Esophagus muscularis mucosa (tissue), 4 donors: ENCODE results near the gene RPS6KB1. TPM values are rescaled to one million over a fixed set of nuclear protein-coding genes. Genes with fewer than 3 reads are reported as not detected.
"Not testable (repeated sequence)": the region's sequence is repeated elsewhere in the genome, so short reads cannot be mapped to it uniquely, and the experiment has no call there.

ENCODE experiments used
- DNase-seq: peaks from one replicate; pipeline ENCODE4 v3.0.0-alpha.2; 2017; ENCODE audit errors: extremely low spot score
- H3K27ac ChIP-seq, 4 donors: fragments of 200-600 bp; sonication (generic); replicated peaks in 1 of 4; 1 replicate in 3 of 4; 2 replicates in 1 of 4; pipeline ENCODE4 v1.5.1; 2016 to 2019; ENCODE audit warnings: mild to moderate bottlenecking in 1 of 4
- H3K27me3 ChIP-seq, 4 donors: fragments of 200-600 bp; sonication (generic); one replicate each; pipeline versions ENCODE4 v1.5.1 to v1.6.0; 2016 to 2019
- H3K36me3 ChIP-seq, 4 donors: fragments of 200-600 bp; sonication (generic); one replicate each; pipeline ENCODE4 v1.5.1; 2016 to 2019
- H3K4me1 ChIP-seq, 4 donors: fragments of 200-600 bp; sonication (generic); one replicate each; pipeline ENCODE4 v1.5.1; 2016 to 2019
- H3K4me3 ChIP-seq, 4 donors: fragments of 200-600 bp; sonication (generic); 1 replicate in 2 of 4; 2 replicates in 2 of 4; pipeline ENCODE4 v1.5.1; 2016 to 2019; ENCODE audit warnings: mild to moderate bottlenecking in 4 of 4, moderate library complexity in 1 of 4
- H3K9me3 ChIP-seq, 4 donors: fragments of 200-600 bp; sonication (generic); 1 replicate in 3 of 4; 2 replicates in 1 of 4; pipeline ENCODE4 v1.5.1; 2016 to 2019
- CTCF ChIP-seq, 3 experiments: fragments of 200-600 bp in 2 of 3; fragments of 450-650 bp in 1 of 3; sonication (generic) in 2 of 3; IDR thresholded peaks; one replicate each; pipeline ENCODE4 v1.5.1; 2017 to 2019; ENCODE audit warnings: antibody characterized with exemption in 3 of 3, mild to moderate bottlenecking in 2 of 3, moderate library complexity in 1 of 3
- EP300 ChIP-seq: sonication (generic); formaldehyde crosslinking; IDR thresholded peaks from one replicate; pipeline ENCODE4 v1.6.1; 2017; ENCODE audit warnings: antibody characterized with exemption
- POLR2A ChIP-seq: fragments of 450-650 bp; IDR thresholded peaks from one replicate; pipeline ENCODE4 v1.6.1; 2017; ENCODE audit warnings: antibody characterized with exemption, moderate library complexity, mild to moderate bottlenecking, low read depth
- POLR2AphosphoS5 ChIP-seq, 2 donors: sonication (generic); formaldehyde crosslinking; IDR thresholded peaks; one replicate each; pipeline ENCODE4 v1.6.1; 2017; ENCODE audit warnings: antibody characterized with exemption in 2 of 2
- WGBS: methylation state at CpG from one replicate; pipeline ENCODE4 v1.1.5; 2018; 5-methylcytosine and 5-hydroxymethylcytosine counted together
- intact Hi-C: fragments of 100-400 bp; cut with DNase I; formaldehyde crosslinking; loops from one replicate; pipeline ENCODE4 v1.15.1; 2023
- total RNA-seq, 4 donors: library from RNA; depleted of rRNA; stranded (reverse); fragments of >200 nt; gene quantifications; one replicate each; pipeline versions ENCODE4 v1.1.0 to v1.2.1, GENCODE V29; 2016

Gene RPS6KB1
- total RNA-seq, 4 donors from 2014 or later = 26.6 to 45.2 (median 33.4) TPM

- TF ChIP-seq CTCF (IDR thresholded peaks at IDR 0.05) (no peak), EP300 (no peak), POLR2A (no peak), POLR2AphosphoS5 (IDR thresholded peaks at IDR 0.05) (no peak)
- Histone ChIP-seq H3K27ac (peak overlapping the region; percentile 46 to 95 (median 90)), H3K27me3 (no peaks in the 10 kb centered on the region), H3K36me3 (no peaks in the 10 kb centered on the region), H3K4me3 (no peak overlapping the region), H3K4me1 (peaks cover 39 to 73% (median 68%) of the 10 kb centered on the region in 4 donors), H3K9me3 (no peaks in the 10 kb centered on the region)
- WGBS = 96% methylated on average over 6 of the region's 6 CpGs
- DNase-seq = no peak
- intact Hi-C loops = loop anchor here (5.0 kb wide), 1 partner anchor 61 kb away; no protein-coding TSS in a partner anchor
These were observed 44.6 kb upstream of the RPS6KB1 start for GRCh38 chr17:59848385-59848668.

GRCh38 chr17:59848778-59849177 is 44.1 kb upstream of the RPS6KB1 start:
- 81% methylated on average over 7 of the region's 7 CpGs for WGBS
- no peak for DNase-seq
- Histone ChIP-seq H3K36me3 (no peaks in the 10 kb centered on the region), H3K27ac (peak overlapping the region in 3 of 4 donors; percentile 46 to 92 (median 87)), H3K4me3 (no peak overlapping the region), H3K27me3 (no peaks in the 10 kb centered on the region), H3K9me3 (no peaks in the 10 kb centered on the region), H3K4me1 (peaks cover 39 to 77% (median 70%) of the 10 kb centered on the region in 4 donors)
- intact Hi-C loops = loop anchor here (5.0 kb wide), 1 partner anchor 61 kb away; no protein-coding TSS in a partner anchor
- TF ChIP-seq CTCF (IDR thresholded peaks at IDR 0.05) (no peak), POLR2A (no peak), EP300 (no peak), POLR2AphosphoS5 (IDR thresholded peaks at IDR 0.05) (peak; percentile 35 to 44)

- peaks cover 34 to 75% (median 65%) of the 10 kb centered on the region in 4 donors for H3K4me1 ChIP-seq
- H3K27ac ChIP-seq, DNase-seq, H3K27me3 ChIP-seq, H3K36me3 ChIP-seq, H3K4me3 ChIP-seq, H3K9me3 ChIP-seq, intact Hi-C loops: not testable (repeated sequence)
- WGBS = 97% methylated on average over 15 of the region's 15 CpGs
These were observed 42.6 kb upstream of the RPS6KB1 start for GRCh38 chr17:59850311-59850710.

- Histone ChIP-seq H3K4me1 (peaks cover 22 to 69% (median 52%) of the 10 kb centered on the region in 4 donors), H3K36me3 (no peaks in the 10 kb centered on the region), H3K27ac (peak overlapping the region; percentile 75 to 81 (median 78)), H3K4me3 (peak overlapping the region in 2 of 4 donors; percentile 2 to 4), H3K27me3 (no peaks in the 10 kb centered on the region), H3K9me3 (no peaks in the 10 kb centered on the region)
- 40% methylated on average over 14 of the region's 14 CpGs for WGBS
- TF ChIP-seq POLR2A = peak; percentile 2
- TF ChIP-seq EP300 = peak; percentile 57
- TF ChIP-seq POLR2AphosphoS5 (IDR thresholded peaks at IDR 0.05) = peak; percentile 66 to 74
- no peak for TF ChIP-seq CTCF (IDR thresholded peaks at IDR 0.05)
- DNase-seq = no peak
- intact Hi-C loops = no loop called here
These were observed 41.2 kb upstream of the RPS6KB1 start for GRCh38 chr17:59851439-59852375.

DNA sequence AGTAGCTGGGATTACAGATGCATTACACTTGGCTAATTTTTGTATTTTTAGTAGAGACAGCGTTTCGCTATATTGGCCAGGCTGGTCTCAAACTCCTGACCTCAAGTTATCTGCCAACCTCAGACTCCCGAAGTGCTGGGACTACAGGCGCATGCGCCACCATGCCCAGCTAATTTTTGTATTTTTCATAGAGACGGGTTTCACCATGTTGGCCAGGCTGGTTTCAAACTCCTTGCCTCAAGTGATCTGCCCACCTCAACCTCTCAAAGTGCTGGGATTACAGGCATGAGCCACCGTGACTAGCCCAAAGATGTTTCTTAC is 40.1 kb upstream of the RPS6KB1 start:
- H3K27me3 ChIP-seq, DNase-seq, intact Hi-C loops: not testable (repeated sequence)

More for the DNA sequence above, 40.1 kb upstream of the RPS6KB1 start:
- H3K4me3 ChIP-seq, H3K36me3 ChIP-seq, H3K9me3 ChIP-seq: not testable (repeated sequence)
- peaks cover 18 to 58% (median 41%) of the 10 kb centered on the region in 4 donors for H3K4me1 ChIP-seq
- H3K27ac ChIP-seq = peak overlapping the region; percentile 75 to 81 (median 78)
- WGBS = 96% methylated on average over 7 of the region's 7 CpGs
